Measurements from ENCODE around the gene ATP5PB.

- no peak for TF ChIP-seq CTCF (IDR thresholded peaks at IDR 0.05; ENCODE audit: low read depth, low read length, missing input control)
- TF ChIP-seq SP1 (IDR thresholded peaks at IDR 0.05) = no peak
- TF ChIP-seq RAD21 (IDR thresholded peaks at IDR 0.05) = no peak
- no peak for TF ChIP-seq JUND (IDR thresholded peaks at IDR 0.05)
- no peak for TF ChIP-seq GABPA (IDR thresholded peaks at IDR 0.05 in 1 of 2, conservative IDR thresholded peaks at IDR 0.05 in 1 of 2)
- TF ChIP-seq ZBTB33 (IDR thresholded peaks at IDR 0.05) = no peak
- TF ChIP-seq MAX (IDR thresholded peaks at IDR 0.05) = no peak
- no peak for TF ChIP-seq YY1 (IDR thresholded peaks at IDR 0.05)
- TF ChIP-seq ATF3 (IDR thresholded peaks at IDR 0.05) = no peak
- no peak for TF ChIP-seq HNF4A (conservative IDR thresholded peaks at IDR 0.05)
- TF ChIP-seq EGR1 (IDR thresholded peaks at IDR 0.05; ENCODE audit: low read depth in 2 of 2) = no peak
- no peak for TF ChIP-seq REST (IDR thresholded peaks at IDR 0.05)
- no peak for TF ChIP-seq TAF1 (conservative IDR thresholded peaks at IDR 0.05)
- no peak for TF ChIP-seq RXRA (IDR thresholded peaks at IDR 0.05)
These were observed 18.8 kb downstream of the ATP5PB start for GRCh38 chr1:111467865-111468716.
